ENCODE data around the gene ELMOD1.

GRCh38 chr11:107605061-107606006 is 14.4 kb downstream of the ELMOD1 start:
- no peak for TF ChIP-seq CTCF (IDR thresholded peaks at IDR 0.05)
- TF ChIP-seq POLR2A (IDR thresholded peaks at IDR 0.05): no peak
